Central memory CD8-positive, alpha-beta T cell (primary cell): ENCODE data around the gene P4HA1.
A peak's percentile ranks its signal among the peaks of the same experiment; 100 is the strongest.
"Not testable (repeated sequence)": the region's sequence is repeated elsewhere in the genome, so short reads cannot be mapped to it uniquely, and the experiment has no call there.

ENCODE experiments used
- ATAC-seq: fragments of 150-1000 bp; cut with Tn5 transposase; replicated peaks from 2 replicates; pipeline ENCODE4 v1.10.0; 2022; ENCODE audit warnings: mild to moderate bottlenecking, moderate FRiP score, moderate number of reproducible peaks; ENCODE audit not compliant: poor library complexity, severe bottlenecking; ENCODE audit errors: extremely low read depth
- DNase-seq, 2 donors: peaks; one replicate each; pipeline ENCODE4 v3.0.0; 2021; ENCODE audit warnings: low spot score in 2 of 2
- H3K27ac Mint-ChIP-seq: one replicate; pipeline ENCODE4 v1.8.0; 2022; ENCODE audit warnings: low read depth, mild to moderate bottlenecking, moderate library complexity, mixed read lengths
- H3K27me3 Mint-ChIP-seq: one replicate; pipeline ENCODE4 v1.8.0; 2022; ENCODE audit warnings: mixed read lengths
- H3K36me3 Mint-ChIP-seq: one replicate; pipeline ENCODE4 v1.8.0; 2022; ENCODE audit warnings: mild to moderate bottlenecking, moderate library complexity, mixed read lengths; ENCODE audit not compliant: insufficient read depth
- H3K4me1 Mint-ChIP-seq: one replicate; pipeline ENCODE4 v1.8.0; 2022; ENCODE audit warnings: mixed read lengths
- H3K4me3 Mint-ChIP-seq: one replicate; pipeline ENCODE4 v1.8.0; 2022; ENCODE audit warnings: mild to moderate bottlenecking, moderate library complexity, mixed read lengths
- H3K9me3 Mint-ChIP-seq: one replicate; pipeline ENCODE4 v1.8.0; 2022; ENCODE audit warnings: mixed read lengths

The P4HA1 gene

GRCh38 chr10:73058057-73058591 is 38.5 kb downstream of the P4HA1 start:
- H3K27me3 Mint-ChIP-seq, result no peaks in the 10 kb centered on the region
- H3K4me1 Mint-ChIP-seq, result peaks cover 7% of the 10 kb centered on the region
- no peak overlapping the region for H3K27ac Mint-ChIP-seq
- no peak overlapping the region for H3K4me3 Mint-ChIP-seq
- ATAC-seq (no peak), DNase-seq (no peak)
- peaks cover 20% of the 10 kb centered on the region for H3K36me3 Mint-ChIP-seq
- H3K9me3 Mint-ChIP-seq, result no peaks in the 10 kb centered on the region

GRCh38 chr10:73054286-73054685 is 42.4 kb downstream of the P4HA1 start:
- ATAC-seq, result no peak
- Mint-ChIP-seq H3K4me1 (no peaks in the 10 kb centered on the region), H3K27me3 (no peaks in the 10 kb centered on the region), H3K9me3 (no peaks in the 10 kb centered on the region), H3K4me3 (no peak overlapping the region), H3K27ac (no peak overlapping the region), H3K36me3 (peaks cover 25% of the 10 kb centered on the region)
- no peak for DNase-seq

- DNase-seq, result no peak
- H3K27ac Mint-ChIP-seq, result no peak overlapping the region
- H3K27me3 Mint-ChIP-seq, result no peaks in the 10 kb centered on the region
- no peaks in the 10 kb centered on the region for H3K9me3 Mint-ChIP-seq
- no peak for ATAC-seq
- no peaks in the 10 kb centered on the region for H3K4me1 Mint-ChIP-seq
- H3K36me3 Mint-ChIP-seq, result peaks cover 22% of the 10 kb centered on the region
- H3K4me3 Mint-ChIP-seq, result no peak overlapping the region
Measured at GRCh38 chr10:73053275-73053674, 43.4 kb downstream of the P4HA1 start.

GRCh38 chr10:73044378-73045285 is 52.0 kb downstream of the P4HA1 start:
- Mint-ChIP-seq H3K27me3 (no peaks in the 10 kb centered on the region), H3K27ac (no peak overlapping the region), H3K4me3 (no peak overlapping the region), H3K9me3 (no peaks in the 10 kb centered on the region), H3K4me1 (no peaks in the 10 kb centered on the region), H3K36me3 (peaks cover 29% of the 10 kb centered on the region)
- ATAC-seq (no peak), DNase-seq (no peak)

GRCh38 chr10:73043766-73044377 is 52.8 kb downstream of the P4HA1 start:
- H3K4me1 Mint-ChIP-seq, result no peaks in the 10 kb centered on the region
- DNase-seq (no peak), ATAC-seq (no peak)
- H3K4me3 Mint-ChIP-seq, result no peak overlapping the region
- H3K9me3 Mint-ChIP-seq, result no peaks in the 10 kb centered on the region
- H3K36me3 Mint-ChIP-seq, result peaks cover 29% of the 10 kb centered on the region
- H3K27ac Mint-ChIP-seq, result no peak overlapping the region
- no peaks in the 10 kb centered on the region for H3K27me3 Mint-ChIP-seq

- H3K27me3 Mint-ChIP-seq, result no peaks in the 10 kb centered on the region
- no peak overlapping the region for H3K4me3 Mint-ChIP-seq
Measured at GRCh38 chr10:73043319-73043718, 53.3 kb downstream of the P4HA1 start.

GRCh38 chr10:73042130-73042529 is 54.5 kb downstream of the P4HA1 start:
- DNase-seq (no peak), ATAC-seq (no peak)
- Mint-ChIP-seq H3K4me1 (no peaks in the 10 kb centered on the region), H3K27ac (peak overlapping the region; percentile 38), H3K9me3 (no peaks in the 10 kb centered on the region), H3K36me3 (peaks cover 29% of the 10 kb centered on the region), H3K27me3 (no peaks in the 10 kb centered on the region), H3K4me3 (no peak overlapping the region)

More at GRCh38 chr10:73043319-73043718, 53.3 kb downstream of the P4HA1 start:
- H3K27ac Mint-ChIP-seq, result no peak overlapping the region
- no peaks in the 10 kb centered on the region for H3K4me1 Mint-ChIP-seq
- H3K36me3 Mint-ChIP-seq, result peaks cover 27% of the 10 kb centered on the region
- no peaks in the 10 kb centered on the region for H3K9me3 Mint-ChIP-seq
- DNase-seq (no peak), ATAC-seq (no peak)

GRCh38 chr10:73039635-73040034 is 57.0 kb downstream of the P4HA1 start:
- no peak for DNase-seq
- ATAC-seq, result no peak

GRCh38 chr10:73036285-73036684 is 60.4 kb downstream of the P4HA1 start:
- H3K4me3 Mint-ChIP-seq, result not testable (repeated sequence)

More at GRCh38 chr10:73039635-73040034, 57.0 kb downstream of the P4HA1 start:
- peaks cover 15% of the 10 kb centered on the region for H3K36me3 Mint-ChIP-seq
- no peaks in the 10 kb centered on the region for H3K4me1 Mint-ChIP-seq
- no peak overlapping the region for H3K27ac Mint-ChIP-seq
- H3K27me3 Mint-ChIP-seq, result no peaks in the 10 kb centered on the region
- no peak overlapping the region for H3K4me3 Mint-ChIP-seq
- no peaks in the 10 kb centered on the region for H3K9me3 Mint-ChIP-seq

GRCh38 chr10:73032536-73032935 is 64.1 kb downstream of the P4HA1 start:
- no peaks in the 10 kb centered on the region for H3K9me3 Mint-ChIP-seq
- H3K4me3 Mint-ChIP-seq, result no peak overlapping the region
- no peak overlapping the region for H3K27ac Mint-ChIP-seq
- ATAC-seq, result no peak
- no peaks in the 10 kb centered on the region for H3K4me1 Mint-ChIP-seq
- H3K27me3 Mint-ChIP-seq, result no peaks in the 10 kb centered on the region
- peaks cover 25% of the 10 kb centered on the region for H3K36me3 Mint-ChIP-seq
- no peak for DNase-seq

More at GRCh38 chr10:73036285-73036684, 60.4 kb downstream of the P4HA1 start:
- not testable (repeated sequence) for H3K27ac Mint-ChIP-seq, H3K4me1 Mint-ChIP-seq, ATAC-seq, H3K9me3 Mint-ChIP-seq, H3K27me3 Mint-ChIP-seq, H3K36me3 Mint-ChIP-seq, DNase-seq

- not testable (repeated sequence) for H3K27me3 Mint-ChIP-seq, H3K4me3 Mint-ChIP-seq, ATAC-seq, H3K27ac Mint-ChIP-seq, H3K9me3 Mint-ChIP-seq, DNase-seq
- Mint-ChIP-seq H3K4me1 (peaks cover 28% of the 10 kb centered on the region), H3K36me3 (peaks cover 40% of the 10 kb centered on the region)
Measured at GRCh38 chr10:73026623-73027022, 70.0 kb downstream of the P4HA1 start.

- not testable (repeated sequence) for H3K27me3 Mint-ChIP-seq, H3K27ac Mint-ChIP-seq, DNase-seq, H3K4me3 Mint-ChIP-seq, H3K9me3 Mint-ChIP-seq, ATAC-seq
- H3K4me1 Mint-ChIP-seq, result peaks cover 33% of the 10 kb centered on the region
- H3K36me3 Mint-ChIP-seq, result peaks cover 29% of the 10 kb centered on the region
Measured at GRCh38 chr10:73023455-73024070, 73.1 kb downstream of the P4HA1 start.
